Karpas-422 (cell line): Measurements from ENCODE around the gene MBTPS1. TPM values are rescaled to one million over a fixed set of nuclear protein-coding genes. Genes with fewer than 3 reads are reported as not detected.

Experiments
- DNase-seq: peaks from one replicate; pipeline ENCODE4 v3.0.0-alpha.2; 2015
- H2AFZ ChIP-seq: fragments of 200-600 bp; sonication (generic); 2 replicates; pipeline ENCODE4 v1.6.1; 2014; ENCODE audit warnings: antibody characterized with exemption, low read length, mixed read lengths
- H3K27ac ChIP-seq: fragments of 200-600 bp; sonication (generic); 2 replicates; pipeline ENCODE4 v1.5.1; 2014; ENCODE audit warnings: mild to moderate bottlenecking, low read length, moderate library complexity
- H3K27me3 ChIP-seq: fragments of 200-600 bp; sonication (generic); 2 replicates; pipeline ENCODE4 v1.6.1; 2014; ENCODE audit warnings: low read length, mixed read lengths
- H3K36me3 ChIP-seq: fragments of 200-600 bp; sonication (generic); 2 replicates; pipeline ENCODE4 v1.6.1; 2014; ENCODE audit warnings: low read length, mixed read lengths; ENCODE audit not compliant: insufficient read depth
- H3K4me1 ChIP-seq: fragments of 200-600 bp; sonication (generic); 2 replicates; pipeline ENCODE4 v1.6.1; 2014; ENCODE audit warnings: mild to moderate bottlenecking, low read length, mixed read lengths
- H3K4me2 ChIP-seq: fragments of 200-600 bp; sonication (generic); 2 replicates; pipeline ENCODE4 v1.6.1; 2014; ENCODE audit warnings: low read length, low read depth, mild to moderate bottlenecking; ENCODE audit not compliant: poor library complexity, severe bottlenecking
- H3K4me3 ChIP-seq: fragments of 200-600 bp; sonication (generic); 2 replicates; pipeline ENCODE4 v1.5.1; 2014; ENCODE audit warnings: mild to moderate bottlenecking, antibody characterized with exemption, low read length, mixed read lengths
- H3K79me2 ChIP-seq: fragments of 200-600 bp; sonication (generic); 2 replicates; pipeline ENCODE4 v1.6.1; 2014; ENCODE audit warnings: mild to moderate bottlenecking, low read length, mixed read lengths
- H3K9ac ChIP-seq: fragments of 200-600 bp; sonication (generic); 2 replicates; pipeline ENCODE4 v1.6.0; 2014; ENCODE audit warnings: low read length
- H3K9me2 ChIP-seq: fragments of 200-600 bp; sonication (generic), shearing (Covaris generic); replicated peaks from 2 replicates; pipeline ENCODE4 v1.6.0; 2014; ENCODE audit warnings: mild to moderate bottlenecking, low read length, moderate library complexity; ENCODE audit not compliant: insufficient read depth
- H3K9me3 ChIP-seq: fragments of 300-700, 200-600 bp; sonication (generic); 2 replicates; pipeline ENCODE4 v1.6.1; 2014; ENCODE audit warnings: low read length, mixed read lengths
- H4K20me1 ChIP-seq: fragments of 200-600 bp; sonication (generic); 2 replicates; pipeline ENCODE4 v1.6.1; 2014; ENCODE audit warnings: mild to moderate bottlenecking, antibody characterized with exemption, low read length, low read depth; ENCODE audit not compliant: insufficient read depth
- total RNA-seq: library from RNA; depleted of rRNA; stranded (reverse); fragments of >200 nt; shearing (Covaris generic); gene quantifications from 2 replicates; pipeline ENCODE4 v1.2.3, GENCODE V29; 2014; ENCODE audit warnings: low replicate concordance

Gene MBTPS1
- total RNA-seq, 1 experiment from 2014 or later = 80.9 TPM

DNA sequence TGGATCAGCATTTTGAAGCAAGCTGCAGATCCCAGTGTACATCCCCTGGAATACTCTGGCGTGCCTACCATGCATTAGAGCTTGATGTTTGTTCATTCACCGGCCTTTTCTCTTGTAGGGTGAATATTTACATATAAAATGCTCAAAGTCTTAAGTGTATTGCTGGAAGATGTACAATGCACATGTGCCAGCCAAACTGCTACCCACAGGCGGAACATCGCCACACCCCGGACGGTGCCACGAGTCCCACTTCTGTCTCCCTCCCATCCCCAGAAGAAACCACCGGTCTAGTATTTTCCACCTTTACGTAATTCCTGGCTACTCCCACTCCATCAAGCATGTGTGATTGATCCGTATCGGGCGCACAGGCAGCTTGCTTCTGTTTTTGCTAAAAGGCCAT, 78.3 kb downstream of the MBTPS1 start:
- no peak overlapping the region for H3K4me2 ChIP-seq
- H3K9me2 ChIP-seq = no peaks in the 10 kb centered on the region
- H3K27me3 ChIP-seq = no peaks in the 10 kb centered on the region
- no peak overlapping the region for H2AFZ ChIP-seq
- no peaks in the 10 kb centered on the region for H4K20me1 ChIP-seq
- no peaks in the 10 kb centered on the region for H3K36me3 ChIP-seq
- H3K9ac ChIP-seq = no peak overlapping the region
- H3K79me2 ChIP-seq = no peaks in the 10 kb centered on the region
- H3K4me1 ChIP-seq = no peaks in the 10 kb centered on the region
- H3K4me3 ChIP-seq = no peak overlapping the region
- no peaks in the 10 kb centered on the region for H3K9me3 ChIP-seq
- no peak for DNase-seq
- no peak overlapping the region for H3K27ac ChIP-seq

DNA sequence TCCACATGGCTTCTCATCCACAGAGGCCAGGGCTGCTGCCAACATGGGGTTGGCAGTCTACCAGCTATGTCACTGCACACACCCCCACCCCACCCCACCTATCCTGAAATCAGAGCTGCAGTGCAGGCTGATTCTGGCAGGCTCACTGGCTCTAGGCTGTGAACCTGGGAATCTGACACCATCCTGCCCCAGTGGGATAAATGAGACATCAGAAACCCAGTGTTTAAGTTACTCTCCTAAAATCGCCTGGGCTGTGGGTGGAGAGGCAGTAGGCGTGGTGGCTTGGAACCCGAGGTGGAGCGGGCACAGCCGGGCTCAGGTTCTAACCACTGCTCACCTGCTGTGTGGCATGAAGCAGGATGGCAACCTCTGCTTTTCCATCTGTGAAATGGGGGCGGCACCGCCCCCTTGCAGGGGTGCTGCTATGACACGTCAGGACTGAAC, 79.7 kb downstream of the MBTPS1 start:
- no peak overlapping the region for H2AFZ ChIP-seq
- H3K9me3 ChIP-seq = no peaks in the 10 kb centered on the region
- no peaks in the 10 kb centered on the region for H3K79me2 ChIP-seq
- H3K9me2 ChIP-seq = no peaks in the 10 kb centered on the region
- no peak overlapping the region for H3K27ac ChIP-seq
- no peak overlapping the region for H3K4me3 ChIP-seq
- H4K20me1 ChIP-seq = no peaks in the 10 kb centered on the region
- H3K36me3 ChIP-seq = no peaks in the 10 kb centered on the region
- DNase-seq = no peak
- H3K9ac ChIP-seq = no peak overlapping the region
- H3K4me1 ChIP-seq = no peaks in the 10 kb centered on the region
- H3K4me2 ChIP-seq = no peak overlapping the region
- H3K27me3 ChIP-seq = no peaks in the 10 kb centered on the region

DNA sequence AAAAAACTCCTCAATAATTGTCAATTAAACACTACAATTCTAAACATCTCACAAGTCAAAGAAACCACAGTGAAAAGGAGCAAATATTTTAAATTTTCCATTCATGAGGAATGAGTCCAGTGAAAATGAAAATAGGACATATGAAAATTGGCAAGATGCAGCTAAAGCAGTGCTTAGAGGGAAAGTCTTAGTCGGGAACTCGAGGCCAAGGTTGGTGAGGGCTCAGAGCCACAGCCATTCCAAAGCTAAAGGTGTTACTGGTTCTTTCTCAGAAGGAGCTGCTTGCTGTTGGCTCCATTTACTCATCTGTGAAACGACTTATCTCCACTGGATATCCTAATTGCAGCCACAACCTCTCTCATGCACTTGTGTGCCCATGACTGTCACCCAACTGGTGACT, 80.6 kb downstream of the MBTPS1 start:
- no peak for DNase-seq
- no peaks in the 10 kb centered on the region for H3K27me3 ChIP-seq
- H3K9me2 ChIP-seq = no peaks in the 10 kb centered on the region

DNA sequence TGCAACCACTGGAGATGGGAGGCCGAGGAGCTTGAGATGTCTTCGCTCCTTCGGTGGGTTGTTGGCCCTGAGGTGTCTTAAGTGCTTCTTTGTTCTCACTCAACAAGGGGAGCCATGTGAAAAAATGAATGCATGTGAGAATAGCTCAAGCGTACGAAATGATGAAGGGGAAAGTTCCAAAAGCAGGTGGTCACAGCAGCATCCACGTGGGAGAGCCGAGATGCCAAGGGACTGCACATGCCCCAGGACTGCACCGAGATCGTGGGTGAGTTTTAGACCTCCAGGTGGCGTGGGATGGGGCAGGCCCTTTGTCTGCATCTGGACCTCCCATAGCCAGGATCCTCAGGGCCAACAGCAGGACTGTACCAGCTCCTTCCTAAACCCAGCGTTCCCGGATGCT, 82.2 kb downstream of the MBTPS1 start:
- H3K9me2 ChIP-seq = no peaks in the 10 kb centered on the region
- H3K79me2 ChIP-seq = no peaks in the 10 kb centered on the region
- H3K27me3 ChIP-seq = no peaks in the 10 kb centered on the region
- no peaks in the 10 kb centered on the region for H4K20me1 ChIP-seq
- H2AFZ ChIP-seq = no peak overlapping the region
- no peaks in the 10 kb centered on the region for H3K36me3 ChIP-seq
- no peak overlapping the region for H3K4me3 ChIP-seq
- no peaks in the 10 kb centered on the region for H3K4me1 ChIP-seq
- H3K4me2 ChIP-seq = no peak overlapping the region
- H3K9ac ChIP-seq = no peak overlapping the region
- no peak overlapping the region for H3K27ac ChIP-seq
- DNase-seq = no peak
- H3K9me3 ChIP-seq = no peaks in the 10 kb centered on the region

More for the DNA sequence above, 80.6 kb downstream of the MBTPS1 start:
- H3K4me2 ChIP-seq = no peak overlapping the region
- no peak overlapping the region for H2AFZ ChIP-seq
- no peaks in the 10 kb centered on the region for H3K36me3 ChIP-seq
- H3K9ac ChIP-seq = no peak overlapping the region
- H4K20me1 ChIP-seq = no peaks in the 10 kb centered on the region
- no peaks in the 10 kb centered on the region for H3K4me1 ChIP-seq
- no peaks in the 10 kb centered on the region for H3K79me2 ChIP-seq
- H3K27ac ChIP-seq = no peak overlapping the region
- H3K4me3 ChIP-seq = no peak overlapping the region
- H3K9me3 ChIP-seq = no peaks in the 10 kb centered on the region

DNA sequence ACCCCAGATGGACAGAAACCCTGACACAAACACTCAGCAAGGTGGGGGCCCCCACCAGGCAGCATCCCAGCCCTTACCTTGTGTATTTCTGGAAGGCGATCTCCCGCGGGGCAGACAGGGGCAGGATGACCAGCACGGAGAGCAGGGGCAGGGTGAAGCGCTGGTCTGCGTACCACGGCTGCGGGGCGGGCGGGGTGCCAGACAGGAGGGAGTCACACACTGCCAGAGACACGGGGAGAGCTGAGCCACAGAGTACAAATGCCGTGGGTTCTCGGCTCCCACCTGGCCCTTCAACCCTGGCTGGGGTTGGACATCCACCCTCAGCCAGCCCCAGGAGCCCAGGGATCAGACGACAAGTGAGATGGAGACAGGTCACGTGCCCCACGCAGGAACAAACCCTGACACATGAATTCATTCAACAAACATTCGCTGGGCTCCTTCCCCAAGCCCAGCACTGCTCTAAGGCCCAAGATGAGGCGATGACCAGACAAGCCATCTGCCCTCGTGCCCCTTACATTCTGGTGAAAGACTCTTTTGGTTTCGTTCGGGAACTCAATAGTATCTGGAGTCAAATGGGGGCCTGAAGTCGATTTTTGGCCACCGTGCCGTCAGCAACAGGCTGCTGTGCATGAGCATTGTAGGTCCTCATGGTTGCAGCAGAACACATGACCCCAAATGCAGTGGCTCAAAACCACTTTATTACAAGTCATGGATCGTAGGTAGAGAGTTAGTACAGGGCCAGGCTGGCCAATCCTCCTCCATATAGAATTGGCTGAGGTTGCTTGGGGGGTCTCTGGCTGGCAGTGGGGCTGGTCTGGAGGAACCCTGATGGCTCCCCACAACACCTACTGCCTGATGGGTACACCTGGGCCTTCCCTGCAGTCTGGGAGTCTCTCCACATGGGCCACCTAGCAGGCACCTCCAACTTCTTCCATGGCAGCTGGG, 83.2 kb downstream of the MBTPS1 start:
- Histone ChIP-seq H3K27ac (no peak overlapping the region), H3K27me3 (no peaks in the 10 kb centered on the region), H3K4me3 (no peak overlapping the region), H3K4me2 (no peak overlapping the region), H3K9me2 (no peaks in the 10 kb centered on the region), H3K79me2 (no peaks in the 10 kb centered on the region), H3K9me3 (no peaks in the 10 kb centered on the region), H3K9ac (no peak overlapping the region), H3K4me1 (0 out of 2 replicates have a peak, but pooled peaks cover 4% of the 10 kb centered on the region), H3K36me3 (no peaks in the 10 kb centered on the region), H2AFZ (no peak overlapping the region), H4K20me1 (no peaks in the 10 kb centered on the region)
- DNase-seq = no peak

DNA sequence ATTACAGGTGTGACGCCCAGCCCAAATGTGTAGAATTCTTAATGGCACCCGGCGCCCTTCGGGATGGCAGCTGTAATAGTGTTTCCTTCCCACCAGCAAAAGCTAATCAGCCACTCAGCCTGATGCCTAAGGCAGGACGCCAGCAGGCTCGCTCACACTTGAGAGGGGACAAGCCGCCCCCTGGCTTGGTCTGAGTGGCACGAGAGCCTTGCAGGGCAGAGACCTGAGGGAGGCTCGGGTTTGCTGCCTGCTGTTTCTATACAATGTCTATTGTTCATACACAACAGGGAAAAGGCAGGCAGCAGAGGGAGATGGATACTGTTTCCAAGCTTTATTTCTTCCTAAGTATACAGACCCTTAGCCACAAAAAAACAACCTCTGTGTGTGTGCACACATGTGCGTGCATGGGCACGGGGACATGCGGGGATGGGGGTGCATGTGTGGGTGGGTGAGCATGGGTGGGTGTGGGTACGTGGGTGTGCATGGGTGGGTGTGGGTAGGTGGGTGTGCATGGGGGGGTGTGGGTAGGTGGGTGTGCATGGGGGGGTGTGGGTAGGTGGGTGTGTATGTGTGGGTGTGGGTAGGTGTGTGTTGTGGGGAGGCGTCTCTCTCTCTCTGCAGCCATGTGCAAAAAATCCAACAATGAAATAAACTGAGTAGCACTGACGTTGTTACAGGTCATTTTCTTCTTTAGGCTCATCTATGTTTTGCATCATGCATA, 84.1 kb downstream of the MBTPS1 start:
- Histone ChIP-seq H3K4me3 (no peak overlapping the region), H3K9me2 (no peaks in the 10 kb centered on the region), H3K27me3 (no peaks in the 10 kb centered on the region), H2AFZ (no peak overlapping the region), H3K79me2 (no peaks in the 10 kb centered on the region), H3K27ac (no peak overlapping the region), H3K36me3 (no peaks in the 10 kb centered on the region), H3K9me3 (no peaks in the 10 kb centered on the region), H4K20me1 (no peaks in the 10 kb centered on the region), H3K9ac (no peak overlapping the region), H3K4me2 (no peak overlapping the region), H3K4me1 (0 out of 2 replicates have a peak, but pooled peaks cover 4% of the 10 kb centered on the region)
- DNase-seq = no peak

DNA sequence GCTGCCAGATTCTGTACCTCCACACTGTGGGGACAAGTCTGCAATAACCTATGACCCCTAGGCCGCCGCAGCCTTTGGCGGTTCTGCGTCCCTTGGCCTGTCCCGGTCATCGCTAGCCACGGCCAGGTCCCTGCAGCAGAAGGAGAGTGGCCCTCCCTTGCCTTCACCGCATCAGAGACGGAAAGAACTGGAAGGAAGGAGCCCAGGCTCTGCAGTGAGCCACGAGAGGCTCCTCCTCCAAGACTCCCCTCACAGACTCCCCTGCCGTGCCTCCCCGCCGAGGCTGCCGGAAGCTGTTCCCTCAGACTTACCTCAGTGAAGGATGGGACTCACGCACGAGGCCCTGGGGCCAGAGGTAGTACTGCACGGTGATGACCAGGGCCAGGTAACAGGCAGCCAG, 85.2 kb downstream of the MBTPS1 start:
- Histone ChIP-seq H3K27ac (no peak overlapping the region), H3K9ac (no peak overlapping the region), H3K4me2 (no peak overlapping the region), H2AFZ (no peak overlapping the region), H3K9me2 (no peaks in the 10 kb centered on the region), H3K4me3 (no peak overlapping the region), H3K27me3 (no peaks in the 10 kb centered on the region), H3K36me3 (no peaks in the 10 kb centered on the region), H3K79me2 (no peaks in the 10 kb centered on the region), H3K9me3 (no peaks in the 10 kb centered on the region), H3K4me1 (0 out of 2 replicates have a peak, but pooled peaks cover 4% of the 10 kb centered on the region), H4K20me1 (no peaks in the 10 kb centered on the region)
- DNase-seq = no peak

DNA sequence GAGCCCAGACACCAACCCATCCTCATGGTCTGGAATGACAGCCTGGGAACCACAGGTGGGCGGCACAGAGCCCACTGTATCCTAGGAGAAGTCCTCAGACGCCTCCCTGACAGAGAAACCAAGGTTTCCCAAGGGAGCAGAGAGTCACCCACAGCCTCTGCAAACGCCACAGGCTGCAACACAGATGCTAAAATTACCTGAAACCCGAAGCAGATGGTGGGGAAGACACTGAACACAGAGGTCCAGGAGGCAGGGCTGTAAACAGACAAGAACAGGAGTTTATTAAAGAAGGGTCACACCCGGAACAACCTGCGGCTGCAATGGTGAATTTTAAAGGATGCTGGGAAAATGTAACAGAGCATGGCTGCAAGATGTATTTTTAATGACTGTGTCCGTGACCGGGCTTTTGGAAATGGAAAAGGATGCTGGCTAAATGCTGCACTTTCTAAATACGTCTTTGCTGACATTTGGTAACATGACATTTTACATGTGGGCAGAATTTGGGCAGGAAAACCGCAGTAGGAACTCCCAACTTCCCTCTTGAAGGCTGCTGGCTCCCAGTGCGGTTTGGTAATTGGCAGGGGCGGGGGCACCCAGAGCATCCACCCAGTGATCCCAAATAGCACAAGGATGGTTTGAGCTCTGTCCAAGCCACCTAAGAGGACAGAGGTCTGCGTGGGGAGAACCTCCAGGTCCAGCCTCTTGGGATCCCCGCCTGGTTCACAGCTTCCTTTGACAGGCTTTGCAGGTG, 87.3 kb downstream of the MBTPS1 start:
- Histone ChIP-seq H3K9me2 (no peaks in the 10 kb centered on the region), H3K79me2 (no peaks in the 10 kb centered on the region), H3K4me3 (no peak overlapping the region), H3K36me3 (no peaks in the 10 kb centered on the region), H3K4me1 (0 out of 2 replicates have a peak, but pooled peaks cover 4% of the 10 kb centered on the region), H2AFZ (no peak overlapping the region), H3K9me3 (no peaks in the 10 kb centered on the region), H3K4me2 (no peak overlapping the region), H3K27ac (no peak overlapping the region), H3K9ac (no peak overlapping the region), H4K20me1 (no peaks in the 10 kb centered on the region), H3K27me3 (no peaks in the 10 kb centered on the region)
- no peak for DNase-seq
